HCT116 (cell line): ENCODE results near the gene ELFN1. TPM values are rescaled to one million over a fixed set of nuclear protein-coding genes. Genes with fewer than 3 reads are reported as not detected.

Experiments used
- ATAC-seq: fragments of 200-7000 bp; cut with Tn5 transposase; 2 replicates; pipeline ENCODE4 v1.9.1; 2020; ENCODE audit warnings: mild to moderate bottlenecking, moderate library complexity
- BruUV-seq: library from RNA; stranded (reverse); fragments of 400-500 nt; replicated peaks from 2 replicates; lab custom pipeline; 2021; lab: Mats Ljungman, UMichigan
- CTCF ChIA-PET: fragments of 300-600 bp; sonication (Branson Sonifier 250); formaldehyde crosslinking; loops from one replicate; lab custom pipeline; 2021; ENCODE audit warnings: antibody characterized with exemption; lab: Charles Lee
- POLR2A ChIA-PET: fragments of 300-600, 350-600 bp; sonication (Branson Sonifier 250); formaldehyde crosslinking; loops from one replicate; lab custom pipeline; 2021; ENCODE audit warnings: antibody characterized with exemption; lab: Charles Lee
- RAD21 ChIA-PET, 2 experiments: fragments of 300-600 bp; sonication (Branson Sonifier 250); formaldehyde crosslinking; loops; one replicate each; lab custom pipeline; 2023; ENCODE audit warnings: low total read pairs in 2 of 2; ENCODE audit not compliant: uncharacterized antibody in 2 of 2, unreplicated experiment in 2 of 2, low non-redundant PET in 1 of 2; lab: Charles Lee
- DNase-seq: peaks from one replicate; pipeline ENCODE4 v3.0.0-alpha.2; 2010; ENCODE audit warnings: low read depth, low spot score
- H2AFZ ChIP-seq: fragments of 200-600 bp; shearing (Covaris generic), sonication (generic); 2 replicates; pipeline ENCODE4 v1.6.1; 2017; ENCODE audit warnings: low read depth, mixed run types, mixed read lengths, antibody characterized with exemption, low read length; ENCODE audit not compliant: poor library complexity, severe bottlenecking
- H3K27ac ChIP-seq: 2 replicates; pipeline ENCODE4 v1.5.1; 2012; ENCODE audit warnings: low read depth, low read length
- H3K27me3 ChIP-seq: fragments of 200-600 bp; sonication (generic); 2 replicates; pipeline ENCODE4 v1.6.1; 2016; ENCODE audit warnings: mixed run types, low read length, mixed read lengths; ENCODE audit not compliant: insufficient read depth
- H3K36me3 ChIP-seq, 2 experiments: fragments of 200-500 bp in 1 of 2; fragments of 200-600 bp in 1 of 2; sonication (Bioruptor generic) in 1 of 2; sonication (generic) in 1 of 2; 2 replicates each; pipeline versions ENCODE4 v1.5.1 to v1.6.1; 2014 to 2016; ENCODE audit warnings: low read length in 2 of 2, inconsistent platforms in 1 of 2, mixed read lengths in 1 of 2, mixed run types in 1 of 2; ENCODE audit not compliant: insufficient read depth in 2 of 2, control insufficient read depth in 1 of 2
- H3K4me1 ChIP-seq, 2 experiments: fragments of 200-600 bp in 1 of 2; sonication (generic) in 1 of 2; 2 replicates each; pipeline versions ENCODE4 v1.5.1 to v1.6.1; 2012 to 2017; ENCODE audit warnings: low read length in 2 of 2, inconsistent platforms in 1 of 2, mild to moderate bottlenecking in 1 of 2, mixed read lengths in 1 of 2, mixed run types in 1 of 2, moderate library complexity in 1 of 2; ENCODE audit not compliant: insufficient read depth in 2 of 2, control insufficient read depth in 1 of 2
- H3K4me2 ChIP-seq: fragments of 200-600 bp; sonication (generic); 2 replicates; pipeline ENCODE4 v1.6.1; 2017; ENCODE audit warnings: mixed run types, low read length, mixed read lengths
- H3K4me3 ChIP-seq, 2 experiments: fragments of 200-600 bp in 1 of 2; sonication (generic) in 1 of 2; replicated peaks in 1 of 2; 2 replicates each; pipeline ENCODE4 v1.5.1; 2011 to 2016; ENCODE audit warnings: low read length in 2 of 2, control low read depth in 1 of 2, low read depth in 1 of 2, mild to moderate bottlenecking in 1 of 2, mixed read lengths in 1 of 2, mixed run types in 1 of 2
- H3K79me2 ChIP-seq: fragments of 200-600 bp; sonication (generic); 2 replicates; pipeline ENCODE4 v1.6.1; 2017; ENCODE audit warnings: mild to moderate bottlenecking, mixed run types, low read length, moderate library complexity, mixed read lengths; ENCODE audit not compliant: insufficient read depth
- H3K9ac ChIP-seq: fragments of 200-600 bp; sonication (generic); 2 replicates; pipeline ENCODE4 v1.6.1; 2016; ENCODE audit warnings: low read length, mixed read lengths
- H3K9me2 ChIP-seq: fragments of 200-600 bp; sonication (generic), shearing (Covaris generic); 2 replicates; pipeline ENCODE4 v1.6.1; 2017; ENCODE audit warnings: mixed run types, mild to moderate bottlenecking, moderate library complexity; ENCODE audit not compliant: insufficient read depth
- H3K9me3 ChIP-seq, 2 experiments: fragments of 200-500 bp in 1 of 2; fragments of 200-600 bp in 1 of 2; sonication (Bioruptor generic) in 1 of 2; sonication (generic) in 1 of 2; 2 replicates each; pipeline ENCODE4 v1.6.1; 2014 to 2017; ENCODE audit warnings: low read length in 2 of 2, mixed read lengths in 2 of 2, inconsistent platforms in 1 of 2, low read depth in 1 of 2, mild to moderate bottlenecking in 1 of 2, mixed run types in 1 of 2, moderate library complexity in 1 of 2; ENCODE audit not compliant: control insufficient read depth in 1 of 2, insufficient read depth in 1 of 2
- H4K20me1 ChIP-seq: fragments of 200-600 bp; sonication (generic), shearing (Covaris generic); 2 replicates; pipeline ENCODE4 v1.6.1; 2017; ENCODE audit warnings: mixed run types, mild to moderate bottlenecking, moderate library complexity; ENCODE audit not compliant: insufficient read depth
- CBX3 ChIP-seq: IDR thresholded peaks from 2 replicates; pipeline ENCODE4 v1.6.1; 2012; ENCODE audit warnings: low read depth
- CEBPB ChIP-seq: IDR thresholded peaks from 2 replicates; pipeline ENCODE4 v1.6.1; 2012; ENCODE audit warnings: low read depth
- CTCF ChIP-seq, 3 experiments: fragments of 200-600 bp in 1 of 3; sonication (generic) in 1 of 3; IDR thresholded peaks in 2 of 3; conservative IDR thresholded peaks in 1 of 3; 2 replicates each; pipeline ENCODE4 v1.5.1; 2012 to 2017; ENCODE audit warnings: low read depth in 2 of 3, low read length in 2 of 3, antibody characterized with exemption in 1 of 3, borderline replicate concordance in 1 of 3, control low read depth in 1 of 3, mild to moderate bottlenecking in 1 of 3, mixed read lengths in 1 of 3, mixed run types in 1 of 3, moderate library complexity in 1 of 3; ENCODE audit not compliant: insufficient read depth in 1 of 3
- EGR1 ChIP-seq: IDR thresholded peaks from 2 replicates; pipeline ENCODE4 v1.6.1; 2012; ENCODE audit warnings: low read depth
- EZH2 ChIP-seq: fragments of 200-600 bp; sonication (generic); IDR thresholded peaks from 2 replicates; pipeline ENCODE4 v1.6.1; 2017; ENCODE audit warnings: antibody characterized with exemption, mixed run types
- EZH2phosphoT487 ChIP-seq: fragments of 200-600 bp; IDR thresholded peaks from 2 replicates; pipeline ENCODE4 v1.6.1; 2018; ENCODE audit warnings: antibody characterized with exemption, borderline replicate concordance
- SP1 ChIP-seq: IDR thresholded peaks from 2 replicates; pipeline ENCODE4 v1.6.1; 2012; ENCODE audit warnings: low read depth
- SRF ChIP-seq: IDR thresholded peaks from 2 replicates; pipeline ENCODE4 v1.6.1; 2012; ENCODE audit warnings: low read depth
- ZNF274 ChIP-seq: fragments of 200-500 bp; sonication (Bioruptor generic); IDR thresholded peaks from 2 replicates; pipeline ENCODE4 v1.6.1; 2014; ENCODE audit warnings: mild to moderate bottlenecking, low read depth, low read length, inconsistent platforms
- intact Hi-C: fragments of 100-400 bp; cut with micrococcal nuclease; formaldehyde crosslinking; loops from 2 replicates; pipeline ENCODE4 v1.10.0; 2022
- total RNA-seq: library from RNA; stranded (reverse); gene quantifications from one replicate; pipeline ENCODE4 v1.2.1, GENCODE V29; 2021; ENCODE audit not compliant: unreplicated experiment

Gene ELFN1
- total RNA-seq, 1 experiment from 2014 or later, result 4.4 TPM

- TF ChIP-seq CTCF (IDR thresholded peaks at IDR 0.05 in 2 of 3, conservative IDR thresholded peaks at IDR 0.05 in 1 of 3; ENCODE audit: borderline replicate concordance in 1 of 3, insufficient read depth in 1 of 3, low read depth in 2 of 3, low read length in 2 of 3), result no peak
- TF ChIP-seq SRF, result no peak
- TF ChIP-seq EZH2, result no peak
- TF ChIP-seq SP1, result no peak
- TF ChIP-seq EZH2phosphoT487, result no peak
- TF ChIP-seq, all 23 proteins: peak for 0
These were observed 6.5 kb downstream of the ELFN1 start (continued) for GRCh38 chr7:1676550-1677078.

- no TSS peak for BruUV-seq
- no peak for TF ChIP-seq CBX3
- no peak for TF ChIP-seq EZH2phosphoT487
- TF ChIP-seq EGR1, result no peak
- no peak for TF ChIP-seq CTCF (IDR thresholded peaks at IDR 0.05 in 2 of 3, conservative IDR thresholded peaks at IDR 0.05 in 1 of 3; ENCODE audit: borderline replicate concordance in 1 of 3, insufficient read depth in 1 of 3, low read depth in 2 of 3, low read length in 2 of 3)
- TF ChIP-seq CEBPB, result no peak
- TF ChIP-seq ZNF274, result no peak
- no peaks in the 10 kb centered on the region for H4K20me1 ChIP-seq
- H3K4me2 ChIP-seq, result no peak overlapping the region
- no peak overlapping the region for H2AFZ ChIP-seq
- H3K9me3 ChIP-seq, result peaks cover 0 to 6% of the 10 kb centered on the region in 2 experiments; a peak in 2 of 4 replicates
- H3K27me3 ChIP-seq, result no peaks in the 10 kb centered on the region
- no peaks in the 10 kb centered on the region for H3K79me2 ChIP-seq
- DNase-seq (no peak), ATAC-seq (no peak)
- no peaks in the 10 kb centered on the region for H3K9me2 ChIP-seq
- H3K27ac ChIP-seq, result no peak overlapping the region
- RAD21 ChIA-PET, result no interaction called here
- H3K9ac ChIP-seq, result no peak overlapping the region
- no peaks in the 10 kb centered on the region for H3K4me1 ChIP-seq
- H3K36me3 ChIP-seq, result no peaks in the 10 kb centered on the region
- H3K4me3 ChIP-seq, result no peak overlapping the region
- intact Hi-C loops, result no loop called here
- POLR2A ChIA-PET, result no interaction called here
- CTCF ChIA-PET, result no interaction called here
These were observed 7.4 kb downstream of the ELFN1 start for GRCh38 chr7:1677206-1678080.
